Omental fat pad (tissue), 4 donors: ENCODE measurements around the gene EML1. TPM values are rescaled to one million over a fixed set of nuclear protein-coding genes. Genes with fewer than 3 reads are reported as not detected.

ENCODE experiments used
- ATAC-seq: fragments of 150-250 bp; one replicate; pipeline ENCODE4 v1.9.1; 2016; ENCODE audit warnings: mild to moderate bottlenecking, moderate library complexity; ENCODE audit not compliant: low FRiP score
- DNase-seq: peaks from one replicate; pipeline ENCODE4 v3.0.0-alpha.2; 2019; ENCODE audit warnings: low spot score
- total RNA-seq, 4 donors: library from RNA; depleted of rRNA; stranded (reverse); fragments of >200 nt; gene quantifications; one replicate each; pipeline ENCODE4 v1.1.0, GENCODE V29; 2016
- TF ChIP-seq, protein P1 (sequence below), 3 donors: fragments of 450-650 bp; IDR thresholded peaks; one replicate each; pipeline ENCODE4 v1.5.1; 2016 to 2017; ENCODE audit warnings: antibody characterized with exemption in 3 of 3, mild to moderate bottlenecking in 3 of 3, moderate library complexity in 2 of 3

The EML1 gene
- total RNA-seq, 4 donors from 2014 or later, result 33.2 to 88.0 (median 43.5) TPM

DNA sequence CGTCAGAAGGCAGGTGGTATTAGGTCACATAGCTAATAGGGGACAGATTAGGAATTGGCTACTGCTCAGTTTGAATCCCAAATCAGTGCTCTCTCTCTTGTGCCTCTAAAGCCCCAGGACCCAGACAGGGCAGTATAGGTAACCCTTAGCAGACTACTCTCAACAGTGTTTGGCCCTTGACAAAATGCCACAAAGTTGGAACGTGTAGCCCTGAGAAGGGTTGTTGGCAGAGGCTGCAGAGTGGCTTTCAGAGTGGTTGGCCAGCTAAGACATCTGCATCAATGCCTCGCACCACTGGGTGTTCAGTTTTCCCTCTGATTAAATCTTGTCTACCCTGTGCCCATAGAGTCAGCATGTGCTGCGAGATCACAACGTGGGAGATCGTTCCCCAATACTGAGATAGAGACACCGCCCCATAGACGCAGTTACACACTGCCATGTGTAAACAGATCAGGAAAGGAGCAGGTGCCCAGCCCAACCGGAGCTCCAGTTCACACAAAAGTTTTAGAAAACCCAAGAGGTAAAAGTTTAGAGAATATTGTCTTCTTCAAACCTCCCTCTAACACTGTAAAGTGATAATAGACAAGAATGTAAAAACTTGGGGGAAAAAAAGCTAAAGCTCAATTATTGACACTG is 48.3 kb downstream of the EML1 start:
- TF ChIP-seq, protein P1, sequence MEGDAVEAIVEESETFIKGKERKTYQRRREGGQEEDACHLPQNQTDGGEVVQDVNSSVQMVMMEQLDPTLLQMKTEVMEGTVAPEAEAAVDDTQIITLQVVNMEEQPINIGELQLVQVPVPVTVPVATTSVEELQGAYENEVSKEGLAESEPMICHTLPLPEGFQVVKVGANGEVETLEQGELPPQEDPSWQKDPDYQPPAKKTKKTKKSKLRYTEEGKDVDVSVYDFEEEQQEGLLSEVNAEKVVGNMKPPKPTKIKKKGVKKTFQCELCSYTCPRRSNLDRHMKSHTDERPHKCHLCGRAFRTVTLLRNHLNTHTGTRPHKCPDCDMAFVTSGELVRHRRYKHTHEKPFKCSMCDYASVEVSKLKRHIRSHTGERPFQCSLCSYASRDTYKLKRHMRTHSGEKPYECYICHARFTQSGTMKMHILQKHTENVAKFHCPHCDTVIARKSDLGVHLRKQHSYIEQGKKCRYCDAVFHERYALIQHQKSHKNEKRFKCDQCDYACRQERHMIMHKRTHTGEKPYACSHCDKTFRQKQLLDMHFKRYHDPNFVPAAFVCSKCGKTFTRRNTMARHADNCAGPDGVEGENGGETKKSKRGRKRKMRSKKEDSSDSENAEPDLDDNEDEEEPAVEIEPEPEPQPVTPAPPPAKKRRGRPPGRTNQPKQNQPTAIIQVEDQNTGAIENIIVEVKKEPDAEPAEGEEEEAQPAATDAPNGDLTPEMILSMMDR (IDR thresholded peaks at IDR 0.05), result no peak
- ATAC-seq, result no peak

DNA sequence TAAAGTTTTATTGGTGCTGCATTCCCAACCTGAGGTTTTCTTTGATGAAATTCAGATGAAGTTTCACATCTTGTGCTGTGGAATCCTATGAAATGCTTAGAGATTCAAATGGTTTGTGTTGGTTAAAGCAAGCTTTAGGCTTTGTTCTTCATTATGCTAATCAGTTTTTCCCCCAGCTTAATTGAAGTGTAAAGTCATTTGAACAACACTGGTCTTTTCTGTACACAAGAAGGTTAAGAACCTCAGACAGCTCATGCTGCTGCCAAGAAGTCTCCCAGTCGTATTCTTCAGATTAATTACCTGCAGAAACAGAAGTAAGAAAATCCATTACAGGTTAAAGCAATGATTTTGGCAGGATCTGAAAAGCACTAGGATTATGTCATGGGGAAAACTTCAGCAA is 48.9 kb downstream of the EML1 start:
- DNase-seq (no peak), ATAC-seq (no peak)

More for the DNA sequence above, 48.3 kb downstream of the EML1 start:
- no peak for DNase-seq

DNA sequence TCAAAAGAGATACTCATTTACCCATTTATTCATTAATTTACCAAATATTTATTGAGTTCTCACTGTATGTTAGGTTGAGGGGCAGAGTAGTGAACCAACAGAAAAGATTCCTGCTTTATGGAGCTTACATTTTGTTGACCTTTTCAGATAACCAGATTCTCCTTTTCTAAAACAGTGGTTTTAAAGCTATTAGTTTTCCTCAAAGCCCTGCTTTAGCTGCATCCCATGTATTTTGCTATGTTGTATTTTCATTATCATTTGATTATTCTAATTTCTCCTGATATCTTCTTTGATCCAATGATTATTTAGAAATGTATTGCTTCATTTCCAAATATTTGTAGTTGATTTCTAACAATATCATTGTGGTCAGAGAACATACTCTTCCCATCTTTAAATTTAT is 53.6 kb downstream of the EML1 start:
- no peak for ATAC-seq
- DNase-seq, result no peak
- TF ChIP-seq, protein P1 (IDR thresholded peaks at IDR 0.05), result no peak

More for the DNA sequence above, 48.9 kb downstream of the EML1 start:
- TF ChIP-seq, protein P1 (IDR thresholded peaks at IDR 0.05), result no peak

DNA sequence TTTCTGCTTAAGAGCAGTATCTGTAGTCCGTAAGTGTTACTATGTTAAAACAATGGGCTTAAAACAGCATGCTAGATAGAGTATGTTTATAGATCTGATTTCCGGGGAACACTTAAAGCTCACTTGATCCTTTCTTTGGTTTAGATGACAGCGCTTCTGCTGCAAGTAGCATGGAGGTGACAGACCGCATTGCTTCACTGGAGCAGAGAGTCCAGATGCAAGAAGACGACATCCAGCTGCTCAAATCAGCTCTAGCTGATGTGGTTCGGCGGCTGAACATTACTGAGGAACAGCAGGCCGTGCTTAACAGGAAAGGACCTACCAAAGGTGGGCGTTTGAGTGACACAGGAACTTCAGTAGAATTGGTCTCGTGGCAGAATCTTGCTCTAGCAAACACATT is 57.5 kb downstream of the EML1 start:
- no peak for ATAC-seq
- TF ChIP-seq, protein P1 (IDR thresholded peaks at IDR 0.05), result no peak
- no peak for DNase-seq

DNA sequence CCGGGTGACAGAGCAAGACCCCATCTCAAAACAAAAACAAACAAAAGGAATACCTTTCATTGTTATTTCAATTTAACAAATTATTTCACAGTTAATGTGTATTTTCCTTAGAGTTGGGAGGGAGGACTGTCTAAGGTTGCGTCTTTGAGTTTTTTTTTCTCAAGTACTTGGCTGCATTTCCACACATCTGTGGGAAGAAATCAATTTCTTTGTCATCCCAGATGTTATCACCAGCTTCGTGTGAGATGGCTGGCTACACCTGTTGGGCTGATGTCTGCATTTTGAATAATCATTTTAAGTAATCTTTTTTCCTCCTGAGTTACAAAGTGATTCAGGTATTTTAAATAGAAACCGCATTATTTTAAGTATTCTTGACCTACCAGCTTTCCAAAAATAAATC is 59.4 kb downstream of the EML1 start:
- no peak for DNase-seq
- TF ChIP-seq, protein P1 (IDR thresholded peaks at IDR 0.05), result no peak
- ATAC-seq, result no peak

DNA sequence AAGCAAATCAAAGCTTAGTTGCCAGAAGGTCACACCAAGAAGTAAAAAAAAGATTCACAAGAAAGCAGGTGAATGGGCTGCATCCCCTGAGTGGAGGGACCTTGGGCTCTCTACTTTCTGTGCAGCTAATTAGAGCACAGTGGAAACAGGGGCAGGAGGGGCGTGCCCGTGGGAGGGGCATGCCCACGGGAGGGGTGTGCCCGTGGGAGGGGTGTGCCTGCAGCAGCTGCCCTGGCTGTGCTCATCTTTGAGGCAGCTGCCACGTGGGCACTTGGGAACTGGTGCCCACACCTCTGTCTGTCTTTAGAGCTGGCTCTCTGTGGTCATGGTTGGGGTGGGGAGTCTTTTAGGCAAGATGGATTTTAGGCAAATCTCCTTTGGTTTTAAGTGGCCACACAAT is 60.0 kb downstream of the EML1 start:
- TF ChIP-seq, protein P1 (IDR thresholded peaks at IDR 0.05), result no peak
- ATAC-seq, result no peak
- no peak for DNase-seq

DNA sequence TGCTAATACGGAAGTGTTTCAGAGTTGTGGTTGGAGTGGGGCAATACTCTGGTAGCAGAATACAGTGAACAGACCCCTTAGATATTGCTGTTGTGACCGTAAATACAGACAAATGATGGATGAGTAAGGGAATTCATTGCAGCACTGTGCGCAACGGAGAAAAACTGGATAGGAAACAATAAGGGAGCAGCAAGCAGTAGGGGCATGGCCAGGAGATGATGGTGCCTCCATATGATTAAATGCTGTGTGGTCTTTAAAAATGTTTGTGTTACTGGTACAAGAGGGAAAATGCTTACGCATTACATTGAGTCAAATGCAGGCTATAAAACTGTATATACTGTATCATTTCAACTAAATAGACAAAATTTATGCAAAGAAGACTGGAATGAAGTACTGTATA is 61.6 kb downstream of the EML1 start:
- DNase-seq (no peak), ATAC-seq (no peak)
- TF ChIP-seq, protein P1 (IDR thresholded peaks at IDR 0.05), result no peak
